Measurements from ENCODE around the gene RALGAPA1. TPM values are rescaled to one million over a fixed set of nuclear protein-coding genes. Genes with fewer than 3 reads are reported as not detected.

The RALGAPA1 gene
- total and polyA plus RNA-seq, 7 donors, result 10.2 to 89.9 (median 58.6) TPM

- Histone ChIP-seq H3K9me3 (no peaks in the 10 kb centered on the region), H3K36me3 (no peaks in the 10 kb centered on the region), H3K27me3 (no peaks in the 10 kb centered on the region), H3K4me1 (peaks cover 0 to 38% (median 30%) of the 10 kb centered on the region in 4 donors), H3K4me3 (no peak overlapping the region), H3K27ac (no peak overlapping the region)
- DNase-seq, result no peak
- WGBS, 2 donors, result 12 to 65% methylated on average over 2 of the region's 2 CpGs
- intact Hi-C loops (cut with DNase I), result no loop called here
- TF ChIP-seq CTCF (IDR thresholded peaks at IDR 0.05) (no peak), POLR2A (IDR thresholded peaks at IDR 0.05) (no peak), POLR2AphosphoS5 (IDR thresholded peaks at IDR 0.05) (no peak), EP300 (IDR thresholded peaks at IDR 0.05) (no peak)
Observed at GRCh38 chr14:35806006-35806907, 2.8 kb downstream of the RALGAPA1 start.

- intact Hi-C loops (cut with DNase I), result no loop called here
- H3K4me3 ChIP-seq, result no peak overlapping the region
- no peak for TF ChIP-seq POLR2AphosphoS5 (IDR thresholded peaks at IDR 0.05)
- no peak for TF ChIP-seq EP300 (IDR thresholded peaks at IDR 0.05)
- no peak for TF ChIP-seq CTCF (IDR thresholded peaks at IDR 0.05)
- TF ChIP-seq POLR2A (IDR thresholded peaks at IDR 0.05), result no peak
- 90 to 97% methylated on average over 6 of the region's 6 CpGs for WGBS, 2 donors
- H3K27me3 ChIP-seq, result no peaks in the 10 kb centered on the region
- H3K4me1 ChIP-seq, result peaks cover 0 to 10% (median 4%) of the 10 kb centered on the region in 4 donors
- no peak overlapping the region for H3K27ac ChIP-seq
- H3K36me3 ChIP-seq, result no peaks in the 10 kb centered on the region
- DNase-seq, result no peak
- H3K9me3 ChIP-seq, result no peaks in the 10 kb centered on the region
Observed at GRCh38 chr14:35797796-35798195, 11.3 kb downstream of the RALGAPA1 start.

- intact Hi-C loops (cut with DNase I), result no loop called here
- DNase-seq, result no peak
- Histone ChIP-seq H3K9me3 (no peaks in the 10 kb centered on the region), H3K27me3 (no peaks in the 10 kb centered on the region), H3K36me3 (no peaks in the 10 kb centered on the region), H3K27ac (no peak overlapping the region), H3K4me3 (no peak overlapping the region), H3K4me1 (no peaks in the 10 kb centered on the region)
- TF ChIP-seq POLR2A (IDR thresholded peaks at IDR 0.05) (no peak), POLR2AphosphoS5 (IDR thresholded peaks at IDR 0.05) (no peak)
- WGBS, 2 donors, result 84 to 92% methylated on average over 4 of the region's 4 CpGs
Observed at GRCh38 chr14:35789651-35790050, 19.4 kb downstream of the RALGAPA1 start.

GRCh38 chr14:35786856-35787255 is 22.2 kb downstream of the RALGAPA1 start:
- no peak for DNase-seq
- Histone ChIP-seq H3K36me3 (no peaks in the 10 kb centered on the region), H3K4me3 (no peak overlapping the region), H3K4me1 (no peaks in the 10 kb centered on the region), H3K27me3 (no peaks in the 10 kb centered on the region), H3K9me3 (no peaks in the 10 kb centered on the region), H3K27ac (no peak overlapping the region)
- TF ChIP-seq EP300 (IDR thresholded peaks at IDR 0.05) (no peak), CTCF (IDR thresholded peaks at IDR 0.05) (no peak), POLR2AphosphoS5 (IDR thresholded peaks at IDR 0.05) (no peak), POLR2A (IDR thresholded peaks at IDR 0.05) (no peak)
- intact Hi-C loops (cut with DNase I), result no loop called here
- 76 to 86% methylated on average over 2 of the region's 2 CpGs for WGBS, 2 donors

- DNase-seq, result no peak
- Histone ChIP-seq H3K4me1 (no peaks in the 10 kb centered on the region), H3K4me3 (no peak overlapping the region), H3K9me3 (no peaks in the 10 kb centered on the region), H3K36me3 (no peaks in the 10 kb centered on the region), H3K27ac (no peak overlapping the region), H3K27me3 (no peaks in the 10 kb centered on the region)
- TF ChIP-seq CTCF (IDR thresholded peaks at IDR 0.05) (no peak), POLR2AphosphoS5 (IDR thresholded peaks at IDR 0.05) (no peak), EP300 (IDR thresholded peaks at IDR 0.05) (no peak), POLR2A (IDR thresholded peaks at IDR 0.05) (no peak)
- intact Hi-C loops (cut with DNase I), result no loop called here
- 41 to 54% methylated on average over 1 of the region's 1 CpG for WGBS, 2 donors
Observed at GRCh38 chr14:35783699-35784098, 25.4 kb downstream of the RALGAPA1 start.

Measured in sigmoid colon (tissue), 7 donors.